ENCODE measurements around the gene DCHS1. TPM values are rescaled to one million over a fixed set of nuclear protein-coding genes. Genes with fewer than 3 reads are reported as not detected.

DCHS1 gene
- total and polyA plus RNA-seq, 2 experiments from 2014 or later, result 1.1 to 6.4 TPM

GRCh38 chr11:6604790-6605189, 50.8 kb downstream of the DCHS1 start:
- TF ChIP-seq EZH2 (IDR thresholded peaks at IDR 0.05; ENCODE audit: insufficient read depth, poor library complexity, severe bottlenecking), result no peak
- no peak for TF ChIP-seq EZH2phosphoT487 (IDR thresholded peaks at IDR 0.05; ENCODE audit: insufficient read depth, low read depth)
- Histone ChIP-seq H3K9me3 (ENCODE audit: low read depth) (no peaks in the 10 kb centered on the region), H3K9ac (peak overlapping the region; percentile 88), H3K4me1 (ENCODE audit: insufficient read depth) (peaks cover 38% of the 10 kb centered on the region), H4K20me1 (ENCODE audit: insufficient read depth) (no peaks in the 10 kb centered on the region), H3F3A (ENCODE audit: insufficient read depth) (peaks cover 55% of the 10 kb centered on the region), H3K27ac (peak overlapping the region; percentile 77), H3K79me2 (ENCODE audit: insufficient read depth) (peaks cover 97% of the 10 kb centered on the region), H3K27me3 (replicated peaks; ENCODE audit: insufficient read depth) (no peaks in the 10 kb centered on the region), H2AFZ (no peak overlapping the region), H3K4me3 (peak overlapping the region; percentile 96), H3K9me2 (ENCODE audit: insufficient read depth) (no peaks in the 10 kb centered on the region), H3K36me3 (ENCODE audit: low read depth) (peaks cover 27% of the 10 kb centered on the region), H3K4me2 (ENCODE audit: unreplicated experiment) (peak overlapping the region; percentile 98)
- 2 to 3% methylated on average over 3 of the region's 3 CpGs for WGBS, 2 experiments (ENCODE audit: low coverage in 1 of 2, low lambda C conversion rate in 2 of 2, missing lambda C conversion rate in 2 of 2)
- DNase-seq, result no peak
- in situ Hi-C loops (cut with MboI), result no loop called here

- Histone ChIP-seq H3K27me3 (replicated peaks; ENCODE audit: insufficient read depth) (no peaks in the 10 kb centered on the region), H3K9ac (peak overlapping the region; percentile 88), H3F3A (ENCODE audit: insufficient read depth) (peaks cover 48% of the 10 kb centered on the region), H3K9me3 (ENCODE audit: low read depth) (no peaks in the 10 kb centered on the region), H3K4me3 (peak overlapping the region; percentile 96), H3K9me2 (ENCODE audit: insufficient read depth) (no peaks in the 10 kb centered on the region), H3K4me1 (ENCODE audit: insufficient read depth) (peaks cover 38% of the 10 kb centered on the region), H3K27ac (peak overlapping the region; percentile 77), H3K79me2 (ENCODE audit: insufficient read depth) (peaks cover 97% of the 10 kb centered on the region), H4K20me1 (ENCODE audit: insufficient read depth) (no peaks in the 10 kb centered on the region), H2AFZ (peak overlapping the region; percentile 90), H3K4me2 (ENCODE audit: unreplicated experiment) (peak overlapping the region; percentile 98), H3K36me3 (ENCODE audit: low read depth) (peaks cover 29% of the 10 kb centered on the region; the same call in 1 of the 2 replicates)
- peak; percentile 82 for DNase-seq
- WGBS, 2 experiments (ENCODE audit: low coverage in 1 of 2, low lambda C conversion rate in 2 of 2, missing lambda C conversion rate in 2 of 2), result 1 to 2% methylated on average over 20 of the region's 20 CpGs
- no peak for TF ChIP-seq EZH2 (IDR thresholded peaks at IDR 0.05; ENCODE audit: insufficient read depth, poor library complexity, severe bottlenecking)
- TF ChIP-seq EZH2phosphoT487 (IDR thresholded peaks at IDR 0.05; ENCODE audit: insufficient read depth, low read depth), result no peak
- in situ Hi-C loops (cut with MboI), result no loop called here
Observed at GRCh38 chr11:6604081-6604626, 51.5 kb downstream of the DCHS1 start.

- 1% methylated on average over 52 to 65 of the region's 72 CpGs for WGBS, 2 experiments (ENCODE audit: low coverage in 1 of 2, low lambda C conversion rate in 2 of 2, missing lambda C conversion rate in 2 of 2)
- H3K4me2 ChIP-seq (ENCODE audit: unreplicated experiment), result peak within 1 kb of the TSS; percentile 98
- no peaks in the 10 kb centered on the region for H3K9me2 ChIP-seq (ENCODE audit: insufficient read depth)
- no peaks in the 10 kb centered on the region for H3K27me3 ChIP-seq (replicated peaks; ENCODE audit: insufficient read depth)
- H3K4me3 ChIP-seq, result peak within 1 kb of the TSS; percentile 96
- no peaks in the 10 kb centered on the region for H3K9me3 ChIP-seq (ENCODE audit: low read depth)
- H3F3A ChIP-seq (ENCODE audit: insufficient read depth), result peaks cover 43% of the 10 kb centered on the region
- H3K9ac ChIP-seq, result peak within 1 kb of the TSS; percentile 88
- H3K27ac ChIP-seq, result peak within 1 kb of the TSS; percentile 77
- in situ Hi-C loops (cut with MboI), result no loop called here
- no peaks in the 10 kb centered on the region for H4K20me1 ChIP-seq (ENCODE audit: insufficient read depth)
- peaks cover 27% of the 10 kb centered on the region; the same call in 1 of the 2 replicates for H3K36me3 ChIP-seq (ENCODE audit: low read depth)
- H3K79me2 ChIP-seq (ENCODE audit: insufficient read depth), result peaks cover 97% of the 10 kb centered on the region
- H3K4me1 ChIP-seq (ENCODE audit: insufficient read depth), result peaks cover 38% of the 10 kb centered on the region
- TF ChIP-seq EZH2 (IDR thresholded peaks at IDR 0.05; ENCODE audit: insufficient read depth, poor library complexity, severe bottlenecking) (no peak), EZH2phosphoT487 (IDR thresholded peaks at IDR 0.05; ENCODE audit: insufficient read depth, low read depth) (no peak)
- peak within 1 kb of the TSS; percentile 90 for H2AFZ ChIP-seq
- DNase-seq, result peak; percentile 96
Observed at GRCh38 chr11:6603287-6604080, 52.1 kb downstream of the DCHS1 start, which contains the start of the genes ILK and RRP8. ILK (plus strand) TSS chr11:6603774; CDS start chr11:6604272, 498 bp downstream. RRP8 (minus strand) TSS chr11:6603616; CDS start chr11:6603502, 114 bp downstream.

- in situ Hi-C loops (cut with MboI), result no loop called here
- H3K9me3 ChIP-seq (ENCODE audit: low read depth), result no peaks in the 10 kb centered on the region
- H3K9me2 ChIP-seq (ENCODE audit: insufficient read depth), result no peaks in the 10 kb centered on the region
- 34 to 44% methylated on average over 7 of the region's 7 CpGs for WGBS, 2 experiments (ENCODE audit: low coverage in 1 of 2, low lambda C conversion rate in 2 of 2, missing lambda C conversion rate in 2 of 2)
- peak overlapping the region; percentile 88 for H3K9ac ChIP-seq
- peaks cover 31% of the 10 kb centered on the region for H3K4me1 ChIP-seq (ENCODE audit: insufficient read depth)
- no peaks in the 10 kb centered on the region for H3K27me3 ChIP-seq (replicated peaks; ENCODE audit: insufficient read depth)
- H3K27ac ChIP-seq, result 0 out of 2 replicates have a peak overlapping the region, but pooled peaks have one; percentile 5
- peak overlapping the region; percentile 90 for H2AFZ ChIP-seq
- peak overlapping the region; percentile 89 for H3K4me2 ChIP-seq (ENCODE audit: unreplicated experiment)
- TF ChIP-seq EZH2 (IDR thresholded peaks at IDR 0.05; ENCODE audit: insufficient read depth, poor library complexity, severe bottlenecking) (no peak), EZH2phosphoT487 (IDR thresholded peaks at IDR 0.05; ENCODE audit: insufficient read depth, low read depth) (no peak)
- peaks cover 32% of the 10 kb centered on the region for H3F3A ChIP-seq (ENCODE audit: insufficient read depth)
- H3K36me3 ChIP-seq (ENCODE audit: low read depth), result peaks cover 26% of the 10 kb centered on the region; the same call in 1 of the 2 replicates
- peak overlapping the region; percentile 96 for H3K4me3 ChIP-seq
- no peaks in the 10 kb centered on the region for H4K20me1 ChIP-seq (ENCODE audit: insufficient read depth)
- DNase-seq, result peak; percentile 44
- H3K79me2 ChIP-seq (ENCODE audit: insufficient read depth), result peaks cover 94% of the 10 kb centered on the region
Observed at GRCh38 chr11:6602096-6602940, 53.3 kb downstream of the DCHS1 start.
